IPS-18c (cell line): ENCODE results near the gene TTLL5.

Experiments used
- H3K4me3 ChIP-seq: 2 replicates; pipeline ENCODE4 v1.7.0; 2013; ENCODE audit warnings: low read depth, mild to moderate bottlenecking, low read length, moderate library complexity; ENCODE audit not compliant: insufficient read depth
- H3K9me3 ChIP-seq: one replicate; pipeline ENCODE4 v1.6.1; 2013; ENCODE audit warnings: mild to moderate bottlenecking, low read length, moderate library complexity; ENCODE audit not compliant: control insufficient read depth, insufficient read depth

The TTLL5 gene

DNA sequence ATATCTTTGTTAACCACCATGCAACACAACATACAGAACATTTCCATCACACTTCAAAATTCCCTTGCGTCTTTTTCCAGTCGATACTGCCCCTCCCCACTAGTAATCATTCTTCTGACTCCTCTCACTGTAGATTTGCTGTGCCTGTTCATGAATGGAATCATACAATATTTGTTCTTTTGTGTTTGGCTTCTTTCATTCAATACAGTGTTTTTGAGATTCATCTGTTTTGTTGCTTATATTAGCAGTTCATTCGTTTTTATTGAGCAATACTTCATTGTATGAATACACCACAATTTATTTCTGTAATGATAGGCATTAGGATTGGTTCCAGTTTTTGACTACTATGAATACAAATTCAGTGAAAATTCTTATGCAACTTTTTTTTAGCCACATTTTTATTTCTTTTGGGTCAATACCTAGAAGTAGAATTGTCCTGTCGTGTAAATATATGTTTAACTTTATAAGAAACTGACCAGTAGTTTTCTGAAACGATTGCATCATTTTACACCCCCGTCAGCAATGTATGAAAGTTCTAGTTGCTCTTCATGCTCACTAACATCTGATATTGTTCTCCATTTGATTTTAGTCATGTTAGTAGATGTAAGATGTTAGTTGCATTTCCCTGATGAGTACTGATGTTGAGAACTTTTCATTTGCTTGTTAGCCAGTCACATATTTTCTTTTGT, 193.2 kb downstream of the TTLL5 start:
- H3K9me3 ChIP-seq: no peaks in the 10 kb centered on the region
- H3K4me3 ChIP-seq: no peak overlapping the region

DNA sequence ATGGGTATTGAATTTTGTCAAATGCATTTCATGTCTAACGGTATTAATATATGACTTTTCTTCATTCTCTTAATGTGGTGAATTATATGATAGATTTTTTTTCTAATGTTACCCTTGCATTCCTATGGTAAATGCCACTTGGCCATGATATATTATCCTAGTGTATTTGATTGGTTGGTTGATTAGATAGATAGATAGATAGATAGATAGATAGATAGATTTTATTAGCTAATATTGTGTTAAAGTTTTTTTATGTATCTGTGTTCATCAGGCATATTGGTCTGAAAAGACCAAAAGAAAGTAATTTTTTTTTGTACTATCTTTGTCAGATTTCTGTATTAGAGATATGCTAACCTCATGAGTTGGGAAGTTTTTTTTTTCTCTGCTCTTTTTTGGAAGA, 196.2 kb downstream of the TTLL5 start:
- no peaks in the 10 kb centered on the region for H3K9me3 ChIP-seq
- no peak overlapping the region for H3K4me3 ChIP-seq

DNA sequence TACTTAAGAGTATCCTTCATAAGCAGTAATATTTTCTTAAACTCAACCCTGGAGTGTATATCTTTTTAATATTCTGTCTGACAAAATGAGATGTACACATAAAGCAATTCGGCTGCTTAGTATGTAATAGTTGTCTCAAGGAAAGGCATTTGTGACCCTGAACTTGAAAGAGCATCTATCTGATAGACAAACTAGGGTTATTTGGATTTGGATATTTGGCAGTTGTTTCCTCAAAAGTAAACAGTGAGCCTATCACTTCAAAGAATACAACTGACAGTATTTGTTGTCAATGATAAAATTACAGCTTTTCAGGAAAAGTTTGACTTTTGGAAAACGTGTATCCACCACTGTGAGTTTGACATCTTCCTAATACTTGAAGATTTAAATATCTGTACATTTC, 197.3 kb downstream of the TTLL5 start:
- H3K9me3 ChIP-seq: no peaks in the 10 kb centered on the region
- no peak overlapping the region for H3K4me3 ChIP-seq

DNA sequence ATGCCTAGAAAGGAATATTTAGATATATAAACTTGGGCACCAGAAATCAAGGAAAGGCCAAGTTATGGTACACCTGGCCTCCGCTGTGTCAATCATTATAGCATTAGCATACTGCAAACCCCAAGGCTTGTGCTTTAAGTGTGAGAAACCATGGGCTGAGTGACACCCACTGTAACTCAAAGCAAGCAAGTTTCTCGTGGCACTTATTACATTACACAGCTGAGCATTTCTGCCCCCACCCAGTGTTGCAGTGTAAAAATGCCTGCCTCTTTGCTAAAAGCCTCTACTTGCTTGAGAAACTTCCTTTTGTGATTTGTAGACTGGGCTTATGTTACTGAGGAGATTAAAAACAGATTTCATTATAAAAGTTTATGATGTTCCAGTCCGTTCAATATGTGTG, 198.7 kb downstream of the TTLL5 start:
- Histone ChIP-seq H3K4me3 (no peak overlapping the region), H3K9me3 (no peaks in the 10 kb centered on the region)

DNA sequence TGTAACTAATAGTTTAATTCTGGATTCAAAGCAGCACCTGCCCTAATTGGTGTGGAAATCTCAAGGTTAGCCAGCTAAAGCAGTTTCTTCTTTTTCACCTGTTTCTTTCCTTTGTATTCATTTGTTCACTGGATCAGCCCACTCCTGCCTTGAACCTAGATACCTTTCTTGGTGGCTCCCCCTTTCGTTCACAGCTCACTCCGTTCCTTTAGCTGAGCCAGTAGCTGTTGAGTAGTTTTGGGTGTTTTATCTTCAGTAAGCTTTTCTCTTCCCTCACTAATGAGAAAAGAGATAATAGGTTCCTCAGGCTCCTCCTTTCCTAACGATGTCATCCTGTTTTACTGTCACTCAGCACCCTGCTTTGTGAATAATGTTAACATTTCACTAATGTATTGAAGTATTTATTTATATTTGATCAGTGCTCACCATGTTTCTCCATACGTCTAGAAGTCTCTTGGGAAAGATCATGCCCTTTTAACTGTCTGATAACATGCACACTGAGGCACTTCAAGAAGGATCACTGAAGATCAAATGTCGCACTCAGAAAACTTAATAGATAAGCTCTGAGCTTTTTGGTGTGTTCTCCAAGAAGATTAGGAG, 199.6 kb downstream of the TTLL5 start:
- Histone ChIP-seq H3K4me3 (no peak overlapping the region), H3K9me3 (no peaks in the 10 kb centered on the region)

DNA sequence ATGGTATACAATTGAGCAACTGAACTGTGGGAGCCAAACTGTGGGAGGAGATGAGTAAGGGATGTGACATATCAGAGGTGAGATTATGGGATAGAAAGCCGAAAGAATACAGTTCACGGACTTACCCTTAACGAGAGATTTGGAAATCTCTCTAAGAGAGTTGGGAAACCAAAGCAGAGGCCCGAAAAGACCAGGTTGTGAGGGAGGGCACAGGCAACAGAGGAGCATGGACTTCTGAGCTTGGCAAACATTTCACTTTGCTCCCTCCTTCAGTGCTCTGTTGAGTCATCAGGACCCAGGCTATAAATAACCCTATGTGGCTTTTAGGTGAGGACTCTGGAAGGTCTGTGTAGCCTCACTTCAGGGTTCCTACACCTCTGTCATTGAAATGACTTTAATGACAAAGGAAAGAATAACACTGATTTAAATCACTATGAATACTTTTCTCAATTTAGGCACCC, 200.1 kb downstream of the TTLL5 start:
- Histone ChIP-seq H3K9me3 (no peaks in the 10 kb centered on the region), H3K4me3 (no peak overlapping the region)

DNA sequence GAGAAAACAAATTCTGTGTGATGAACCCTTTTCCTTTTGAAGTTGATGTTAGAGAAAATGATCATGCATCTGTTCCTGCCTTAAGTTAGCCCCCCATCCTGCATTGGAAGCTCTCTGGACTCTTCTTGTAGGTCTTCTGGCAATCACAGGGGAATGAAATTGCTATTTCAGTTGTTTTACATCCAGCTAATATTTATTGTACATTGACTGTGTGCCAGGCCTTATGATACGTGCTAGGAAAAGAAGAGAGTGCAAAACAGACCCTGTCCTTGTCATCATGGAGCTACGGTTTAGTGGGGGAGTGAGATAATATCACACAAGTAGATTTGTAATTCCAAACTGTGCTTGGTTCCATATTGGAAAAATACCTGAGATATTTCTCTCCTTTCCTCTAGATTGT, 202.2 kb downstream of the TTLL5 start:
- Histone ChIP-seq H3K9me3 (no peaks in the 10 kb centered on the region), H3K4me3 (no peak overlapping the region)

DNA sequence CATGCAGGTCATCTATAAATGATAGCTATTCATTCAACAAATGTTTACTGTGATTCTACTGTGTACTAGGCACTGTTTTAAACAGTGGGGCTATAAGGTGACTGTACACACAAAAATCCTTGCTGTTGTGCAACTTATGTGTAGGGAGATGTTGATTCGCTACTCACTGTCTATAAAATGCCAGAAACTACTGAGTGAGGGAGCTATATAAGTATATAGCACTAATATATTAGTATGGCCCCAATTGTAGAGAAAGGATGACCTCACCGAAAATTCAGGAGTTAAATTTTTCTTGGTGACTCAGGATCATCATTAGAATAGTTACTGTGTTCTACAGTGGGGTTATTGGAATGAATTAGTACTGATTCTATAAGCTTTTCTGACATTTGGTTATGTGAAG, 203.3 kb downstream of the TTLL5 start:
- H3K9me3 ChIP-seq: no peaks in the 10 kb centered on the region

DNA sequence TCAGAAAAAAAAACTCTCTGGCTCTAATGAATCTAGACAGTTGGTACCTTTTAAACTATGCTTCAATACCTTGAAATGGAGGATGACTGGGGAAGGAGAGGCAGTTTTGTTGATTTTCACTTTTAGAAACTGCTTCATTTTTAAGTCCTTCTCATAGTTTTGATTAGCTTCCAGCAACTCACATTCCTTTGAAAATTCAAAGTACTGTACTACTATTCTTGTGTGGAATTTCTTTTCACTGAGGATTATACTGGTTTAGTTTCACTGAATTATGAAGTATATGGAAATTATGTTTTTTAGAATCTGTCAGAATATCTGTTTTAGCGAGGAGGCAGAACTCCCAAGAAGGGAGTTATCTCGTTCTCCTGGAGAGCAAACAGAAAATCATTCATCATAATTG, 204.5 kb downstream of the TTLL5 start:
- no peaks in the 10 kb centered on the region for H3K9me3 ChIP-seq
- H3K4me3 ChIP-seq: no peak overlapping the region

More for the DNA sequence above, 203.3 kb downstream of the TTLL5 start:
- no peak overlapping the region for H3K4me3 ChIP-seq

DNA sequence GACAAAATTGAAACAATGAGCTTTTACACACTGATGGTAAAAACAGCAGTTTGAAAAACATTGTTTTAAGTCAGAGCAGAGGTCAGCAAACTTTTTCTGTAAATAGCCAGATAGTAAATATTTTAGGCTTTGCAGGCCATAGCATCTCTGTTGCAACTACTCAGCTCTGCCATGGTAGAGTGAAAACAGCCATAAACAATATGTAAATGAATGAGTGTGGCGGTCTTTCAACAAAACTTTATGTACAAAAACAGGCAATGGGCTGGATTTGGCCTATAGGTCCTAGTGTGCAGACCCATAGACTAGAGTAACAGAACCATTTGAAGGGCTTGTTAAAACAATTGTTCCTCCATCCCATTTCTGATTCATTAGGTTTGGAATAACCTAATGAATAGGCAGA, 205.9 kb downstream of the TTLL5 start:
- Histone ChIP-seq H3K4me3 (no peak overlapping the region), H3K9me3 (no peaks in the 10 kb centered on the region)

DNA sequence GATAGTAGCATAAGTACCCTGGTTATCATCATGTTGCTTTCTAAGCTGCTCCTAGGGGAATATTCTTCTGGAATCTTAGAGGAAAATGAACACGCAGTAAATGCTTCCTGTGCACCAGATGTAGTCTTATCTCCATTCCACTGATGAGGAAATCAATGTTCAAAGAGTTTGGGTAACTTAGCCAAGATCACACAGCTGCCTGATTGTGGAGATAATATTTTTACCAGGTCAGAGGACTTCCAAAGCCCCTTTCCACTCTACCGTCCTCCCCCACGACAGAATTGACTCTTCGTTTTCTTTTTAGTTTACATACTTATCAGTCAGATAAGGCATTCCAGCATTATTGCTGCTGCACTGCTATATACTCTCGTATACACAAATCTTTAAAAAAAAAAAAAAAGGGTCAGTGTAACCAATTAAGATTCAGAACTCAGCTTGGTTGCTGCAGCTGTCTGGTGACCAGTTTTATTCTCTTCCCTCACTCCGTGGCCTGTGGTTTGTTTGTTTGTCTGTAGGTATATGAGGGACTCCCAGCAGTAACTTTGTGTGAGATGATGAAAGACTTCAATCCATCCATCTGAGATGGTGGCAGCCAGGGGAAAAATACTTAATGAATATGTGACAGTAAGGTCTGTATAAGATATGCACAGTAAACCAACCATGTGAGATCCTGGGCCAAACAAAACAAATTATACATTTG, 210.3 kb downstream of the TTLL5 start:
- Histone ChIP-seq H3K4me3 (no peak overlapping the region), H3K9me3 (no peaks in the 10 kb centered on the region)

DNA sequence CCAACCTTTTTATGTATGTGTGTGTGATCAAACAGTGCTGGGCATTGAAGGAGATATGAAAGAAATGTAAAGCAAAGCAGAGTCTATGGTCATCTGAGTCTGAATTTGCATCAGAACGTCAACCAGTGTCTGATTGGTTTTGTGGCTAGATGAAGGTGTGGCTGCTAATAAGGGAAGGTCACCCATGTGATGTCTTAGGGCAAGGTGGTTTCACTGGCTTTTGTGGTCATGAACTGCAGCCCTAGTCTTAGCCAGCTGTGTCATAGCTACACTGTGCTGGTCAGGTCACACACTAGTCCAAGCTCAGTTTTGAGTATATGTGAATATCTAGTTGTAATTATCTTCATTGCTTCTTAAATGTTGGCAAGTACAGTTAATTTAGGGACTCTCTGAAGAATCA, 214.9 kb downstream of the TTLL5 start:
- Histone ChIP-seq H3K4me3 (no peak overlapping the region), H3K9me3 (no peaks in the 10 kb centered on the region)

DNA sequence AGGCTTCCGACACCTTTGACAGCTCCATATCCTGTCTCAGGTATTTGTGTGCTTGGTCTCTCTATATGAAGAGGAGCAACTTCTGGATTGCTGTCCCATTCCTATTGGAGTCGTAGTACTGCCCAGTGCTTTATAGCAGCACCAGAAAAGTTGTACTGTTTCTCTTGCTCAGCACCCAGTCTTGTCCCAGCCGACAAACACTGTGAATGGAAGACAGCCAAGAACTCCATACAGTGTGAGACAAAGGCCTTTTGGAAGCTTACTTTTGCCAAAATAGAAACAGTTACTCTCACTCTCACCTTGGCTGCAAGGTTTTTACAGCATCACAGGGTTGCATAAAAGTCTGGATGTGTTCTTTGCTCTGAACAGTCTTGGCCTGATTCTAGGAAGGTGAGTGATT, 215.5 kb downstream of the TTLL5 start:
- H3K4me3 ChIP-seq: no peak overlapping the region
- H3K9me3 ChIP-seq: no peaks in the 10 kb centered on the region

DNA sequence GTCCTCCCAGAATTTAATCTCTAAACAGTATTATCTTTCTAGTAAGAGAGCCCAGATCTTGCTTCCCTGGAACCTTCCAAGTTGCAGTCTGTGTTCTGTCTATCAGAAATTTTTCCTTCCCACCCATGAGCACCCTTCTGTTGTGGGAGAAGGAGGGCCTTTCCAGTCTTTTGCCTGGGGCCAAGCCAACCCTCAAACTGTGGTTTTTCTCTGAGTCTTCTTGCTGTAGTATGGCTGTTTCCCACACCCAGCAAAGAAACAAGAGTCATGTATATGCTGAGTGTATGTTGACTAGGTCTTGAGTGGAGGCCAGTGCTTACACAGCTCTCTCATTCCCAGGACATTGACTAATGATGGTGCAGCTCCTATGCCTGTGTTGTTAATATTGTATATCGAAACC, 216.2 kb downstream of the TTLL5 start:
- Histone ChIP-seq H3K9me3 (no peaks in the 10 kb centered on the region), H3K4me3 (no peak overlapping the region)

DNA sequence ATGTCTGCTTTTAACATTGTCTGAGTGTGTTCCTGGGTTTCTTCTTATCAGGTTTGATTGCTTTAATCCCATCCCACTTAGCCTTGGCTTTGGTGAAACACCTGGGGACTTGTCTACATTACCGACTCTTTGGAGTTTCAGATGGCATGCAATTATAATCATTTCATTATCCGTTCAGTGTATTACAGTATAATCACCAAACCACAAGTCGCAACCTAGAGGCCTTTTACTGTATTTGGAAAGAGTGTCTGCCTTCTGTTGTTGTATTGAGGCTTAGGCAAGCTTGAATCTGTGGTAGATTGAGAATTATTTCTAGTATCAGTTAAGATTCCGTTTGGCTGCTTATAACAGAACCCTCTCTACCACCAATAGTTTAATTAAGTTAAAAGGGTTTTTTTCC, 216.8 kb downstream of the TTLL5 start:
- H3K9me3 ChIP-seq: no peaks in the 10 kb centered on the region
- H3K4me3 ChIP-seq: no peak overlapping the region

DNA sequence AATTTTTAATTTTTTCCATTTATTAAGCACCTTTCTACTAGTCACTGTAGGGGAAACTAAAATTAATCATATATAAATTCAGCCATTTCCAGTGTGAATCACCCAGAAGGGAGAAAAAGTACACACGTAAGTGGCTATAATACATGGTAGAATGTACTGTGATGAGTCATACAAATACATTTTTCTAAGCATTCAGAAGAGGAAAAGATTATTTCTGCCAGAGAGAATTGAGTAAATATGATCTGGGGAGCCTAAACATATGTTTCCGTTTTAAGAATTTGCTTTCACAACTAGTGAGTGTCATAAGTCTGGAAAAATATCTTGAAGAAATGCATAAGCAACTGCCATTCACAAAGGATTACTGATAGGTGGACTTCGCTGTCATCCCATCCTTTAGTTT, 218.0 kb downstream of the TTLL5 start:
- no peak overlapping the region for H3K4me3 ChIP-seq
- no peaks in the 10 kb centered on the region for H3K9me3 ChIP-seq

DNA sequence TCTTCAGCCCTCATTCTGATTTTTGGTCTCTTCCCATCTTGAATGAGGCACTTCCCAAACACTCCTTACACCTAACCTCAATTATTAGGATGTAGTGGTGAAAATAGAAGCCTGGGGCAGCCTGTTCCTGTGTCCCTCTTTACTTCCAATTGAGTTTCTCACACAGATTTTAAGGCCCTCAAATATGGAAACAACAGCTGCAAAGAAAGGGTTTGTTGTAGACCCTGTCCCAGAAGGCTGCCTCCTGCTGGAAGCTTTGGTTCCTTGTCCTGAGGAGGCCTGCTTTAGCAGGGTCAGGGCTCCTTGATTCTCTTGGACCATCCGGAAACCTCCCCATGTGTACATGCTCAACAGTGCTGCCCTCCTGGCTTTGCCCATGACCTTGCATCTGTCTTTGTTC, 219.5 kb downstream of the TTLL5 start:
- H3K9me3 ChIP-seq: no peaks in the 10 kb centered on the region
- H3K4me3 ChIP-seq: no peak overlapping the region

DNA sequence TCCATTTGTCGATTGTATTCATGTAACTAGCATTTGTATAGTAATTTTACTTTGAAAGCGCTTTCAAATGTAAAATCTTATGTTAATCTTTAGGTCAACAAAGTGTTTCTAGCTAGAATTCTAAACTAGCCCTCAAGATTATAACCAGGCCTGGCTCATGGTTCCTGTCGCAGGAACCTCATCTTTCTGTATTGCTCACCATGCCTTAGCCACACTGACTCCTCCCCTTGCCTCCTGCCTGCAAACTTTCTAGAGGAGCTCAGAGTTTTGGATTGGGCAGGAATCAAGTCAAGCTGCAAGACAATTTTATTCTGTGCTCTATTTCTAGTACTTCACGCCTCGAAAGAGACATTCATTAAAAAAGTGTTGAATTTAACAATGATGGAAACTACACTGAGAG, 220.9 kb downstream of the TTLL5 start:
- H3K9me3 ChIP-seq: no peaks in the 10 kb centered on the region
- H3K4me3 ChIP-seq: no peak overlapping the region
